ENCODE measurements around the gene GINS2.

The GINS2 gene

DNA sequence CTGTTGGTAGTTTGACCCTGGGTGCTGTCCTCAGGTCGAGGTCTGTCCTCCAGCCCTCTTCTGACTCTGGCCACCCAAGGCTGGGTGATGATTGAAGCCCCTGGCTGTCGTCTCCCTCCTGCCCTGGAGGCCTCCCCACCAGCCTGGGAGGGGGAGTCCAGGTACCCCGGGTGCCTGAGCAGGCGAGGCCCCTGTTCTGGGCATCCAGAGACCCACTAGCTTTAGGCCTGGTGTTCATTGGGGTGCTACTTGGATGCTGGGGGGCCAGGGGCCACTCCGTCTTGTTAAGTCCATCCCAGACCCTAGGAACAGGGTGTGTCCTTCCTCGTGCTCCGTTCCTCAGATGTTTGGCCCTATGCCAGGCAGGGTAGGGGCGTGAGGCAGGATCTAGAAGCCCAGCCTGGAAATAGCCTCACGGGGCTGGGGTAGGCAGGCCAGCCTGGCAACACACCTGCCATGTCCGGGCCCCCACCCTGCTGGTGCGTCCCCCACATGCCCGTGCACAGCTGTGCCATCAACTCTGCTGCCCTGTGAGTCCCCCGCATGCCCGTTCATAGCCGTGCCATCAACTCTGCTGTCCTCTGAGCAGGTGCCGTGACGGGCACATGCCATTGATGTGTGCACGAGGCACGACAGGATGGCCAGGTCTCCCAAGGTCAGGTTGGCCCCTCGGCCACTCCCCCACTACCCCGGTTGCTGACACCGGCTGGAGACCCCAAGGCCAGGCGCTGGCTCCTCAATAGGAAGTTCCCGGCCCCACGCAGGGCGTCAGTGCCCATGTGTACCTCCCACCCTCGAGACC lies 36.9 kb downstream of the GINS2 start:
- DNase-seq (ENCODE audit: insufficient read length, low spot score) (no peak), FAIRE-seq (no peak)
- TF ChIP-seq, protein P1, sequence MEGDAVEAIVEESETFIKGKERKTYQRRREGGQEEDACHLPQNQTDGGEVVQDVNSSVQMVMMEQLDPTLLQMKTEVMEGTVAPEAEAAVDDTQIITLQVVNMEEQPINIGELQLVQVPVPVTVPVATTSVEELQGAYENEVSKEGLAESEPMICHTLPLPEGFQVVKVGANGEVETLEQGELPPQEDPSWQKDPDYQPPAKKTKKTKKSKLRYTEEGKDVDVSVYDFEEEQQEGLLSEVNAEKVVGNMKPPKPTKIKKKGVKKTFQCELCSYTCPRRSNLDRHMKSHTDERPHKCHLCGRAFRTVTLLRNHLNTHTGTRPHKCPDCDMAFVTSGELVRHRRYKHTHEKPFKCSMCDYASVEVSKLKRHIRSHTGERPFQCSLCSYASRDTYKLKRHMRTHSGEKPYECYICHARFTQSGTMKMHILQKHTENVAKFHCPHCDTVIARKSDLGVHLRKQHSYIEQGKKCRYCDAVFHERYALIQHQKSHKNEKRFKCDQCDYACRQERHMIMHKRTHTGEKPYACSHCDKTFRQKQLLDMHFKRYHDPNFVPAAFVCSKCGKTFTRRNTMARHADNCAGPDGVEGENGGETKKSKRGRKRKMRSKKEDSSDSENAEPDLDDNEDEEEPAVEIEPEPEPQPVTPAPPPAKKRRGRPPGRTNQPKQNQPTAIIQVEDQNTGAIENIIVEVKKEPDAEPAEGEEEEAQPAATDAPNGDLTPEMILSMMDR (IDR thresholded peaks at IDR 0.05; ENCODE audit: insufficient read depth, missing control alignments): no peak

DNA sequence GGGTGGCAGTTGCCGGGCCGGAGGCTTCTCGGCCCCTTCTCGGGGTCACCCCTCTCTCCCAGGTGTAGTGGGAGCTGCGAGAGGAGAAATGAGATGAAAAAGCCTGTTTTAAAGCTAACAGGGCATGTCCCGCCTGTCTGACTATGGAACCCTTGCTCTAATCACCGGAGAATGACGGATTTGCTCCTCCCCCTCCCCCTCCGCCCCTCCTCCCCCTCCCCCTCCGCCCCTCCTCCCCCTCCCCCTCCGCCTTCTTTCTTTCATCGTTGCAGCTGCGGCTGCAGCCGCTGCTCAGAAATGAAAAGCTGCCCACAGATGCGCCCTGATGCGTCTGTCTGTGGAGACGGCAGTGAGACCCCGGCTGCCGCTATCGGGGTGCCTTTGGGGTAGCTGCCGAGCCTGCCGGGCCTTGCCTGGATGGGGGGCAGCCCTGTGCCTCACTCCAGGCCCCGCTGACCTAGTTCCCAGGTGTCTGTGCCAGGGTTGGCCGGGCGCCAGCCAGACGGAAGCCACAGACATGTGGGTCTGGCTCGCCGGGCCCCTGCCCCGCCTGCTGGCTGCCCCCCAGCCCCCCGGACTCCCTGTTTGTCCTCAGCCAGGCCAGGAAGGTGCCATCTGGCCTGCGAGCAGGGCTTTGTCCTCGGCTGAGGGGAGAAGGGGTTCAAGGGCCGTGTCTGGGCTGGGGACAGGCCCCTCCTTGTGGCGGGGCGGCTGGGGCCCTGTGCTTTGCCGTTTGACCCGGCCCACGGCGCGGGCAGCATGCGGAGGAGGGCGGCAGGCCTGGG lies 37.7 kb downstream of the GINS2 start:
- DNase-seq (ENCODE audit: insufficient read length, low spot score): no peak
- TF ChIP-seq, protein P1 (IDR thresholded peaks at IDR 0.05; ENCODE audit: insufficient read depth, missing control alignments): no peak
- FAIRE-seq: no peak

DNA sequence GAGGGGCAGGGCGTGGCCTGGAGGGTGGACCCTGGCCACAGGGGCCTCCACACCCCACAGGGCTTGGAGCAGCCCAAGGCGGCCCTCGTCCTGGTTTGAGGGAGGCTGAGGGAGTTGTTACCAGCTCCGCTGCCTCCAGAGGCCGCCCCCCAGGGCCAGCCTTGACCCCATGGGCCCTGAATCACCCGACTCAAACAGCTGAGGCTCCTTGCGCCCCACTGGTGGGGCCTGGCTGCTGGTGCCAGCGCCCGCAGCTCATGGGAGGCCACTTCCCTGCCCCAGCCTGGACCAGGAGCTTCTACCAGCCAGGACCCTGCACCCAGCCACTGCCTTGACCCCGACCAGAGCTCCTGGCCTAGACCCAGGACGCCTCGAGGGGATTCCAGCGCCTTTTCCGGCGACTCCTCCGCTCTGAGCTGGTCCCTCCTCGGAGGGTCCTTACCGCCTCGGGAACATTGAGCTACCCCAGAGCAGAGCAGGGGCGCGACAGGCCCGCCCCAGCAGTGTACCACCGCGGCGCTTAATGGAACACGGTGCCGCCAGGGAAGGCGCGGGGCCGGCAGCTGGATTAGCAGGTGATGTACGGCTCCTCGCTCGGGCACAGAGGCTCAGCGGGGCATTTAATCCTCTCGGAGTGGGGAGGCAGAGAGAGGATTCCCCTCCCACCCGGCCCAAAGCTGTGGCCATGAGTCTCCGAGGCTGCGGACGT lies 38.5 kb downstream of the GINS2 start:
- no peak for DNase-seq (ENCODE audit: insufficient read length, low spot score)
- FAIRE-seq: no peak
- TF ChIP-seq, protein P1 (IDR thresholded peaks at IDR 0.05; ENCODE audit: insufficient read depth, missing control alignments): no peak

DNA sequence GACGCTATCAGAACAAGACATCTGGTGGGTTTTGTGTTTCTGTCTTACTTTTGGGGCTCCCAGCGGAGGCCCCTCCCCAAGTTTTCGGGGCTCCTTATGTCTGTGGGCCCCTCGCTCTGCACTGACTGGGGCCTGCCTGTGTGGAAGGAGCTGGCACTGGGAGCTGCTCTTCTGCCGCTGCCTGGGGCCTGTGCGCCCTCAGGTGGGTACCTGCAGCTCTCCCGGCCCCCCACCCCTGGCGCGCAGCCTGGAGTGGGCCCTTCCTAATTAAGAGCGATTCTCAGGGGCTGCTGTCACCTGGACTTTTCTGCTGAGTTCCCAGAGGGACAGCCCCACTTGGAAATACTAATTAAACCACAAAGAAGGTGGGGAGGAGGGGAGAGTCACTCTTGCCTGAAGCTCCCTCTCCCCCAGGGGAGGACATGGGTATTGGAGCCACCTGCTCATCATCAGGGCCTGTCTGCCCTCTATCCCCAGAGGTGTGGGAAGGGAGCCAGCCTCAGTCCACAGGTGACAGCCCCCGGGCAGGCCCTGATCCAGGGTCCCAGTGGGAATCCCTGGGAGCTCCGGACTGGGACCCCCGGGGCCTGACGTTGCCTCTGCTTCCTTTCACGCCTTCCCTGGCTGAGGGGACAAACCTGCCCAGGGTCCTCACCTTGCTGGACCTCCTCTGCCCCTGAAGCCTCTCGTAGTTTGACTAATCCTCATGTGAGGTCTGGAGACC lies 39.2 kb downstream of the GINS2 start:
- TF ChIP-seq, protein P1 (IDR thresholded peaks at IDR 0.05; ENCODE audit: insufficient read depth, missing control alignments): no peak
- DNase-seq (ENCODE audit: insufficient read length, low spot score) (no peak), FAIRE-seq (no peak)

DNA sequence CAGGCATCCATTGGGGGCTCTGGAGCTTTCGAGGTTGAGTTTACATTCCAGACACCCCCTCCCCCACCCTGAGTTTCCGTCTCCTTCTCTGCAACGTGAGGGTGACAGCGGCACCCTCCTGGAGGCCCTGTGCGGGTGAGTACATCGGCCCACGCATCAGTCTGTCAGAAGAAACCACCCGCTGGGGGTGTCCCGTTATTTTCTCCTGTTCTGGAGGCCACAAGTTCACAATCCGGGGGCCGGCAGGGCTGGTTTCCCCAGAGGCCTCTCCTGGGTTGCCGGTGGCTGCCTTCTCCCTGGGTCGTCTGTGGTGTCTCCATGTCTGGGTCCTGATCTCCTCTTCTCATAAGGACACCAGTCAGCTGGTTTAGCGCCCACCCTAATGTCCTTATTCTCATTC lies 39.9 kb downstream of the GINS2 start:
- DNase-seq (ENCODE audit: insufficient read length, low spot score): no peak
- TF ChIP-seq, protein P1 (IDR thresholded peaks at IDR 0.05; ENCODE audit: insufficient read depth, missing control alignments): no peak
- FAIRE-seq: no peak

DNA sequence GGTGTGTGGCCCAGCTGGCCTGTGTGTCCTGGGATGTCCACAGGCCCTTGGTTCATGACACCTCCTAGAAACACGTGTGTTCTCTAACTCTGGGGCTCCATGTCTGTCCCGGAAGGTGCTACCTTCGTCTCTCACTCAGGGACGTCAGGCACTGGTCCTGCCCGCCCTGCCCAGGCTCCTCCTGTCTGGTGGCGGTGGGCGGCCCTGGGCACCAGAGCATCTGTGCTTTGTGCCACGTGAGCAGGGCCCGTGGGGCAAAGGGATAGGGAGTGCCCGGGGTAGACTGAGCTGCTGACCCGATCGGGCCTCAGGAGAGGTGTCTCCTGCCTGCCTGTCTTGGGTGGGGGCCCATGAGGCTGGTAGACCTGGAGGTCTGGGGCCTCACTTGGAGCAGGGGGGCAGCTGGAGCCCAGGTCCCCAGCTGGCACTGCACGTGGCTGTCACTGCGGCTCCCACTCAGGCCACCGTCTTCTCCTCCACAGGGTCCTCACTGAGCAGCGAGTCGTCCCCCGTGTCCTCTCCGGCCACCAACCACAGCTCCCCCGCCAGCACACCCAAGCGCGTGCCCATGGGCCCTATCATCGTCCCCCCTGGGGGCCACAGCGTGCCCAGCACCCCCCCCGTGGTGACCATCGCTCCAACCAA lies 40.6 kb downstream of the GINS2 start:
- TF ChIP-seq, protein P1 (IDR thresholded peaks at IDR 0.05; ENCODE audit: insufficient read depth, missing control alignments): no peak
- FAIRE-seq: no peak
- DNase-seq (ENCODE audit: insufficient read length, low spot score): no peak
